H1 (cell line): ENCODE data around the gene MRPL20. TPM values are rescaled to one million over a fixed set of nuclear protein-coding genes. Genes with fewer than 3 reads are reported as not detected.

ENCODE experiments used
- CTCF ChIA-PET: fragments of 300-600 bp; sonication (Branson Sonifier 250); formaldehyde crosslinking; loops from one replicate; lab custom pipeline; 2021; ENCODE audit not compliant: partially characterized antibody; lab: Charles Lee
- POLR2A ChIA-PET: fragments of 300-600 bp; sonication (Branson Sonifier 250); formaldehyde crosslinking; loops from one replicate; lab custom pipeline; 2021; ENCODE audit warnings: inconsistent platforms; ENCODE audit not compliant: partially characterized antibody; lab: Charles Lee
- DNase-seq, 2 experiments: peaks; one replicate each; pipeline versions ENCODE4 v3.0.0 to v3.0.0-alpha.2; 2010 to 2022; ENCODE audit warnings: low spot score in 2 of 2, low read depth in 1 of 2, mixed read lengths in 1 of 2
- FAIRE-seq: peaks from 2 replicates; lab custom pipeline; 2011; peaks lifted over from hg19 to GRCh38; lab: Jason Lieb, UNC
- H2AFZ ChIP-seq: 2 replicates; pipeline ENCODE4 v1.8.1; 2012; ENCODE audit warnings: low read length, inconsistent platforms
- H2AK5ac ChIP-seq: 2 replicates; pipeline ENCODE4 v1.6.1; 2013; ENCODE audit warnings: low read depth, low read length
- H2BK120ac ChIP-seq: replicated peaks from 2 replicates; pipeline ENCODE3; 2013; ENCODE audit warnings: low read depth, low read length, inconsistent platforms
- H2BK12ac ChIP-seq: 2 replicates; pipeline ENCODE4 v1.6.1; 2013; ENCODE audit warnings: low read depth, low read length
- H2BK15ac ChIP-seq: 2 replicates; pipeline ENCODE4 v1.6.1; 2013; ENCODE audit warnings: low read length
- H2BK20ac ChIP-seq: 2 replicates; pipeline ENCODE4 v1.6.1; 2013; ENCODE audit warnings: low read length
- H2BK5ac ChIP-seq: 2 replicates; pipeline ENCODE4 v1.6.1; 2013; ENCODE audit warnings: low read depth, low read length
- H3K14ac ChIP-seq: 2 replicates; pipeline ENCODE4 v1.6.1; 2013; ENCODE audit warnings: inconsistent platforms; ENCODE audit not compliant: insufficient read length
- H3K18ac ChIP-seq: 2 replicates; pipeline ENCODE4 v1.6.1; 2013; ENCODE audit warnings: low read length; ENCODE audit errors: extremely low read depth
- H3K23ac ChIP-seq: 2 replicates; pipeline ENCODE4 v1.6.1; 2013; ENCODE audit warnings: inconsistent platforms; ENCODE audit not compliant: insufficient read length
- H3K23me2 ChIP-seq: 2 replicates; pipeline ENCODE4 v1.6.1; 2013; ENCODE audit warnings: low read depth, low read length
- H3K27ac ChIP-seq: 2 replicates; pipeline ENCODE4 v1.6.1; 2011; ENCODE audit warnings: low read depth, low read length, inconsistent platforms
- H3K27me3 ChIP-seq, 4 experiments: replicated peaks in 1 of 4; 1 replicate in 1 of 4; 2 replicates in 3 of 4; pipeline versions ENCODE4 v1.6.1 to v1.8.1; 2011 to 2013; ENCODE audit warnings: low read length in 3 of 4, mild to moderate bottlenecking in 3 of 4, inconsistent platforms in 2 of 4, mixed read lengths in 2 of 4, moderate library complexity in 1 of 4; ENCODE audit not compliant: control insufficient read depth in 3 of 4, insufficient read depth in 3 of 4; ENCODE audit errors: extremely low read depth in 1 of 4
- H3K36me3 ChIP-seq, 4 experiments: 2 replicates each; pipeline versions ENCODE4 v1.6.1 to v1.8.1; 2011 to 2013; ENCODE audit warnings: mild to moderate bottlenecking in 4 of 4, low read length in 3 of 4, moderate library complexity in 2 of 4, control low read depth in 1 of 4, inconsistent platforms in 1 of 4; ENCODE audit not compliant: insufficient read depth in 4 of 4, control insufficient read depth in 2 of 4
- H3K4ac ChIP-seq: replicated peaks from 2 replicates; pipeline ENCODE3; 2013; ENCODE audit warnings: low read length, low read depth, mixed read lengths, inconsistent platforms; ENCODE audit not compliant: insufficient read length
- H3K4me1 ChIP-seq, 4 experiments: replicated peaks in 1 of 4; 1 replicate in 1 of 4; 2 replicates in 3 of 4; pipeline versions ENCODE4 v1.6.1 to v1.8.1; 2011 to 2013; ENCODE audit warnings: low read length in 3 of 4, inconsistent platforms in 2 of 4, mixed read lengths in 1 of 4; ENCODE audit not compliant: insufficient read depth in 4 of 4, control insufficient read depth in 3 of 4
- H3K4me2 ChIP-seq, 2 experiments: 2 replicates each; pipeline versions ENCODE4 v1.6.1 to v1.8.1; 2011 to 2013; ENCODE audit warnings: low read depth in 2 of 2, low read length in 2 of 2, control low read depth in 1 of 2, inconsistent platforms in 1 of 2, mild to moderate bottlenecking in 1 of 2; ENCODE audit not compliant: insufficient read depth in 1 of 2
- H3K4me3 ChIP-seq, 4 experiments: fragments of 200-600, 300-600 bp in 1 of 4; sonication (generic), shearing (Covaris generic), sonication (Bioruptor Twin) in 1 of 4; 2 replicates each; pipeline versions ENCODE4 v1.5.1 to v1.8.1; 2011 to 2016; ENCODE audit warnings: low read length in 4 of 4, low read depth in 3 of 4, control low read depth in 2 of 4, inconsistent platforms in 2 of 4, mild to moderate bottlenecking in 2 of 4, mixed read lengths in 1 of 4, moderate library complexity in 1 of 4; ENCODE audit not compliant: insufficient read depth in 2 of 4; ENCODE audit errors: extremely low read depth in 1 of 4
- H3K56ac ChIP-seq: replicated peaks from 2 replicates; pipeline ENCODE3; 2013; ENCODE audit warnings: low read depth, mild to moderate bottlenecking, mixed read lengths, low read length, inconsistent platforms; ENCODE audit not compliant: insufficient read length
- H3K79me1 ChIP-seq: 2 replicates; pipeline ENCODE4 v1.6.1; 2013; ENCODE audit warnings: low read depth, low read length, control low read depth
- H3K79me2 ChIP-seq, 2 experiments: 2 replicates each; pipeline versions ENCODE4 v1.6.1 to v1.8.1; 2012 to 2013; ENCODE audit warnings: low read length in 2 of 2, mild to moderate bottlenecking in 2 of 2, inconsistent platforms in 1 of 2; ENCODE audit not compliant: insufficient read depth in 2 of 2, control insufficient read depth in 1 of 2
- H3K9ac ChIP-seq, 4 experiments: replicated peaks in 1 of 4; 1 replicate in 1 of 4; 2 replicates in 3 of 4; pipeline versions ENCODE4 v1.6.1 to v1.8.1; 2011 to 2013; ENCODE audit warnings: low read depth in 3 of 4, low read length in 3 of 4, control low read depth in 2 of 4, mild to moderate bottlenecking in 2 of 4, moderate library complexity in 2 of 4, inconsistent platforms in 1 of 4; ENCODE audit errors: extremely low read depth in 1 of 4
- H3K9me3 ChIP-seq, 2 experiments: 2 replicates each; pipeline versions ENCODE4 v1.6.1 to v1.8.1; 2012 to 2013; ENCODE audit warnings: mild to moderate bottlenecking in 2 of 2, moderate library complexity in 2 of 2, control low read depth in 1 of 2, inconsistent platforms in 1 of 2, low read depth in 1 of 2, low read length in 1 of 2, mixed read lengths in 1 of 2; ENCODE audit not compliant: insufficient read depth in 2 of 2
- H4K20me1 ChIP-seq, 2 experiments: replicated peaks in 1 of 2; 2 replicates each; pipeline versions ENCODE3 to v1.8.1; 2011 to 2013; ENCODE audit warnings: inconsistent platforms in 2 of 2, low read length in 2 of 2, mild to moderate bottlenecking in 1 of 2; ENCODE audit not compliant: insufficient read depth in 2 of 2, control insufficient read depth in 1 of 2
- H4K5ac ChIP-seq: 2 replicates; pipeline ENCODE4 v1.6.1; 2013; ENCODE audit warnings: low read length, low read depth, mixed read lengths, inconsistent platforms; ENCODE audit not compliant: insufficient read length
- H4K8ac ChIP-seq: 2 replicates; pipeline ENCODE4 v1.8.0; 2013; ENCODE audit warnings: mild to moderate bottlenecking, moderate library complexity, low read length, inconsistent platforms; ENCODE audit not compliant: insufficient read depth; ENCODE audit errors: extremely low read depth
- H4K91ac ChIP-seq: replicated peaks from 2 replicates; pipeline ENCODE3; 2013; ENCODE audit warnings: low read length, mixed read lengths, inconsistent platforms; ENCODE audit not compliant: insufficient read length
- ASH2L ChIP-seq: fragments of 200-600, 300-600 bp; sonication (generic); IDR thresholded peaks from one replicate; pipeline ENCODE4 v1.7.1; 2017; ENCODE audit warnings: low read length
- BACH1 ChIP-seq: IDR thresholded peaks from 2 replicates; pipeline ENCODE4 v1.6.1; 2012; ENCODE audit warnings: low read length, improper control_type of control experiment
- CBX8 ChIP-seq: fragments of 300-800, 300-1000 bp; sonication (generic); IDR thresholded peaks from 2 replicates; pipeline ENCODE4 v1.7.1; 2016; ENCODE audit warnings: low read depth, low read length, borderline replicate concordance
- CEBPB ChIP-seq: IDR thresholded peaks from 2 replicates; pipeline ENCODE4 v1.6.1; 2012; ENCODE audit warnings: low read depth, low read length
- CHD2 ChIP-seq: IDR thresholded peaks from 2 replicates; pipeline ENCODE4 v1.6.1; 2012; ENCODE audit warnings: low read length, improper control_type of control experiment
- CTBP2 ChIP-seq: IDR thresholded peaks from 2 replicates; pipeline ENCODE4 v1.7.0; 2011; ENCODE audit warnings: borderline replicate concordance, mild to moderate bottlenecking, moderate library complexity, mixed read lengths, low read length; ENCODE audit not compliant: insufficient read depth, insufficient read length
- EZH2 ChIP-seq: fragments of 200-600 bp; sonication (generic); IDR thresholded peaks from 2 replicates; pipeline ENCODE4 v1.7.1; 2012; ENCODE audit warnings: low read depth, mild to moderate bottlenecking, moderate library complexity, low read length, inconsistent platforms; ENCODE audit not compliant: severe bottlenecking
- JUND ChIP-seq: IDR thresholded peaks from 2 replicates; pipeline ENCODE4 v1.6.1; 2011; ENCODE audit warnings: mild to moderate bottlenecking, improper control_type of control experiment, low read length
- MAFK ChIP-seq: IDR thresholded peaks from 2 replicates; pipeline ENCODE4 v1.6.1; 2012; ENCODE audit warnings: low read depth, mild to moderate bottlenecking, improper control_type of control experiment, low read length
- NANOG ChIP-seq: IDR thresholded peaks from 2 replicates; pipeline ENCODE4 v1.6.1; 2011; ENCODE audit warnings: low read length, low read depth, mild to moderate bottlenecking, inconsistent platforms; ENCODE audit not compliant: insufficient read depth, poor library complexity, severe bottlenecking
- NRF1 ChIP-seq: IDR thresholded peaks from 2 replicates; pipeline ENCODE4 v1.6.1; 2011; ENCODE audit warnings: mild to moderate bottlenecking, low read depth, low read length, improper control_type of control experiment
- PHF8 ChIP-seq: fragments of 200-600 bp; sonication (generic); conservative IDR thresholded peaks from 2 replicates; pipeline ENCODE4 v1.7.1; 2012; ENCODE audit warnings: low read depth, mild to moderate bottlenecking, inconsistent platforms, low read length, moderate library complexity
- SIRT6 ChIP-seq: IDR thresholded peaks from one replicate; pipeline ENCODE4 v1.7.1; 2012; ENCODE audit warnings: low read length, inconsistent platforms
- SP1 ChIP-seq: IDR thresholded peaks from 2 replicates; pipeline ENCODE4 v1.6.1; 2011; ENCODE audit warnings: low read depth, low read length
- TBP ChIP-seq: IDR thresholded peaks from 2 replicates; pipeline ENCODE4 v1.6.1; 2011; ENCODE audit warnings: low read depth, low read length, improper control_type of control experiment
- WGBS, 2 experiments: shearing (Covaris generic) in 1 of 2; methylation state at CpG; one replicate each; pipeline versions ENCODE4 v1.1.6 to v1.1.7; 2013 to 2015; ENCODE audit warnings: low lambda C conversion rate in 2 of 2, mixed read lengths in 2 of 2, inconsistent platforms in 1 of 2, low coverage in 1 of 2, missing lambda C conversion rate in 1 of 2; ENCODE audit not compliant: insufficient replicate concordance in 2 of 2, insufficient coverage in 1 of 2, insufficient read length in 1 of 2; ENCODE audit errors: extremely low coverage in 1 of 2, missing lambda C conversion rate in 1 of 2; 5-methylcytosine and 5-hydroxymethylcytosine counted together
- polyA plus RNA-seq, 7 experiments: library from polyadenylated mRNA; depleted of rRNA in 3 of 7; stranded (reverse) in 5 of 7; unstranded in 2 of 7; fragments of >200 nt in 5 of 7; fragments of 200-250 nt in 2 of 7; gene quantifications; 1 replicate in 5 of 7; 2 replicates in 1 of 7; 4 replicates in 1 of 7; pipeline versions ENCODE4 v1.2.1 to v1.2.3, GENCODE V29; 2011 to 2013; ENCODE audit warnings: missing spikeins in 2 of 7, mixed read lengths in 2 of 7
- total RNA-seq: library from RNA; stranded (reverse); fragmentation: NEBNext Ultra II Directional; extraction: Animal tissue kit (Norgen Biotek cat#: 25700); gene quantifications from 2 replicates; pipeline ENCODE4 v1.2.1, GENCODE V29; 2021

MRPL20 gene
- total and polyA plus RNA-seq, 2 of the 8 experiments (the other 6 are each of a cell fraction or from before 2014, with no cell fraction given) = 126 to 151 TPM

GRCh38 chr1:1423245-1423597 is 16.1 kb upstream of the MRPL20 start:
- no peak overlapping the region for H2BK5ac ChIP-seq
- H3K14ac ChIP-seq = no peak overlapping the region
- no peaks in the 10 kb centered on the region; a peak in 2 of 7 replicates for H3K27me3 ChIP-seq
- no peak overlapping the region for H2BK20ac ChIP-seq
- H3K9me3 ChIP-seq = peaks cover 0 to 2% of the 10 kb centered on the region in 2 experiments; a peak in 1 of 4 replicates
- ChIA-PET POLR2A (interaction anchor here (6.9 to 22.9 kb wide), 2 partner anchors 10 to 23 kb away, joined by 56 to 515 read pairs; partner anchors contain the start of genes CCNL2, MRPL20 and VWA1), CTCF (interaction anchor here (1.1 to 2.9 kb wide), 5 partner anchors 10 to 82 kb away, joined by 3 to 12 read pairs (median 4); partner anchors contain the start of gene MRPL20)
- no peak overlapping the region for H3K23ac ChIP-seq
- H4K5ac ChIP-seq = no peak overlapping the region
- no peak overlapping the region for H2BK15ac ChIP-seq
- H3K18ac ChIP-seq = no peak overlapping the region
- H2BK12ac ChIP-seq = no peak overlapping the region
- no peak overlapping the region for H4K8ac ChIP-seq
- no peak for FAIRE-seq
- H3K56ac ChIP-seq = no peak overlapping the region
- H3K79me2 ChIP-seq = no peaks in the 10 kb centered on the region
- DNase-seq = peak in 1 of 2 experiments; percentile 45
- no peaks in the 10 kb centered on the region for H3K79me1 ChIP-seq
- H4K91ac ChIP-seq = no peak overlapping the region
- no peak overlapping the region for H3K4ac ChIP-seq
- no peak overlapping the region for H3K27ac ChIP-seq
- peaks cover 0 to 41% (median 33%) of the 10 kb centered on the region in 4 experiments; a peak in 6 of 7 replicates for H3K4me1 ChIP-seq
- H3K4me2 ChIP-seq = no peak overlapping the region
- 95% methylated on average over 7 of the region's 7 CpGs; no CpG with 5 or more reads in 1 of the 2 experiments for WGBS, 2 experiments
- H3K4me3 ChIP-seq = no peak overlapping the region
- no peak overlapping the region for H3K9ac ChIP-seq
- H3K23me2 ChIP-seq = peaks cover 12% of the 10 kb centered on the region; the same call in 1 of the 2 replicates
- no peaks in the 10 kb centered on the region; a peak in 1 of 8 replicates for H3K36me3 ChIP-seq
- H4K20me1 ChIP-seq = no peaks in the 10 kb centered on the region
- H2AFZ ChIP-seq = no peak overlapping the region
- no peak overlapping the region for H2AK5ac ChIP-seq
- H2BK120ac ChIP-seq = no peak overlapping the region
- no peak for TF ChIP-seq SIRT6
- TF ChIP-seq NRF1 = no peak
- TF ChIP-seq EZH2 = no peak
- TF ChIP-seq TBP = no peak
- TF ChIP-seq JUND = no peak
- no peak for TF ChIP-seq CHD2
- TF ChIP-seq PHF8 = no peak
- TF ChIP-seq ASH2L = no peak
- TF ChIP-seq BACH1 = no peak
- no peak for TF ChIP-seq SP1
- TF ChIP-seq NANOG = no peak
- TF ChIP-seq CTBP2 = no peak
- TF ChIP-seq CEBPB = no peak
- no peak for TF ChIP-seq MAFK
- no peak for TF ChIP-seq CBX8
